OCI-LY3 (cell line): ENCODE measurements around the gene GPHN.

Source experiments
- H2AFZ ChIP-seq: fragments of 200-600, 300-600 bp; shearing (Covaris generic); 2 replicates; pipeline ENCODE4 v1.6.0; 2014; ENCODE audit warnings: antibody characterized with exemption, low read depth, low read length
- H3K27ac ChIP-seq: fragments of 200-600, 300-600 bp; sonication (generic); 2 replicates; pipeline ENCODE4 v1.5.1; 2014; ENCODE audit warnings: mild to moderate bottlenecking, low read length, moderate library complexity, mixed read lengths
- H3K27me3 ChIP-seq: fragments of 200-600, 300-600 bp; sonication (generic); 2 replicates; pipeline ENCODE4 v1.6.1; 2014; ENCODE audit warnings: low read depth, low read length, mixed read lengths
- H3K36me3 ChIP-seq: fragments of 200-600, 300-600 bp; sonication (generic); replicated peaks from 2 replicates; pipeline ENCODE3; 2014; ENCODE audit warnings: low read depth, low read length, mixed read lengths
- H3K4me1 ChIP-seq: fragments of 300-600, 200-600 bp; sonication (generic); 2 replicates; pipeline ENCODE4 v1.6.1; 2014; ENCODE audit warnings: low read length, mixed read lengths
- H3K4me2 ChIP-seq: fragments of 200-600, 300-600 bp; sonication (generic); 2 replicates; pipeline ENCODE4 v1.6.1; 2014; ENCODE audit warnings: low read length, mixed read lengths
- H3K4me3 ChIP-seq: fragments of 300-600, 200-600 bp; sonication (generic); 2 replicates; pipeline ENCODE4 v1.5.1; 2014; ENCODE audit warnings: antibody characterized with exemption, mild to moderate bottlenecking, low read length, moderate library complexity
- H3K79me2 ChIP-seq: fragments of 300-600, 200-600 bp; shearing (Covaris generic); 2 replicates; pipeline ENCODE4 v1.6.1; 2014; ENCODE audit warnings: mild to moderate bottlenecking, low read length, mixed read lengths
- H3K9ac ChIP-seq: fragments of 300-600, 200-600 bp; shearing (Covaris generic); 2 replicates; pipeline ENCODE4 v1.6.0; 2014; ENCODE audit warnings: mild to moderate bottlenecking, low read length, moderate library complexity
- H3K9me3 ChIP-seq: fragments of 200-600, 300-600 bp; shearing (Covaris generic); 2 replicates; pipeline ENCODE4 v1.6.1; 2014; ENCODE audit warnings: low read length, mixed read lengths; ENCODE audit not compliant: insufficient read depth
- H4K20me1 ChIP-seq: fragments of 200-600, 300-600 bp; sonication (generic); 2 replicates; pipeline ENCODE4 v1.6.1; 2016; ENCODE audit warnings: low read length, mixed read lengths; ENCODE audit not compliant: insufficient read depth
- EZH2phosphoT487 ChIP-seq: fragments of 200-600 bp; shearing (Covaris generic); IDR thresholded peaks from 2 replicates; pipeline ENCODE4 v1.6.1; 2018; ENCODE audit warnings: antibody characterized with exemption, mixed run types, low read depth
- TF ChIP-seq, protein P1 (sequence below): fragments of 200-600, 300-600 bp; sonication (generic); IDR thresholded peaks from 2 replicates; pipeline ENCODE4 v1.5.1; 2014; ENCODE audit warnings: antibody characterized with exemption, low read length, low read depth

Gene GPHN

DNA sequence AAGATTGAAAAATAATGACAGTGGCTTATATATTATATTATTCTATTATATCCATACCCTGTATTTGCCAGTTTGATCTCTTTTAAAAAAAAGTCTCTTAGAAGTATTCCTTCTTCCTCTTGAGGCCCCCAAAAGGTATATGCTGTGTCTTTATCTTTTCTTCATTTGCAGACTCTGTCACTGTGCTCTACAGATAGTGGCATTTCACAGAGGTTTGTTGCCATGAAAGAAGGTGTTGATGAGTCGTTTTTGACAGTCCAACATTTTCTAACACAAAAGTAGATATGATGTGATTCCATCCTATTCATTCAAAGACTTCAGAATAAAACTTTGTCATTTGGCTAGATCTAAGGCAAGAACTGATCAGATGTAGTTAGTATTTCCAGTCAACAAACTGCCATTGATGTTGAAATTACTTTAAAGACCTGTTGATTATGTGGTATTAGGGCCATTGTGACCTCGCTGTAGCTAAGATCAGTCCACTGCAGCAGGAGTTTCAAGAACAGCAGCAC is 22.0 kb upstream of the GPHN start, which contains the start of gene CCDC196:
TSS of gene CCDC196 (plus strand) at position 462 of the 512 bp plus-strand sequence. CDS start 132 bp downstream, outside the sequence.
- TF ChIP-seq, protein P1, sequence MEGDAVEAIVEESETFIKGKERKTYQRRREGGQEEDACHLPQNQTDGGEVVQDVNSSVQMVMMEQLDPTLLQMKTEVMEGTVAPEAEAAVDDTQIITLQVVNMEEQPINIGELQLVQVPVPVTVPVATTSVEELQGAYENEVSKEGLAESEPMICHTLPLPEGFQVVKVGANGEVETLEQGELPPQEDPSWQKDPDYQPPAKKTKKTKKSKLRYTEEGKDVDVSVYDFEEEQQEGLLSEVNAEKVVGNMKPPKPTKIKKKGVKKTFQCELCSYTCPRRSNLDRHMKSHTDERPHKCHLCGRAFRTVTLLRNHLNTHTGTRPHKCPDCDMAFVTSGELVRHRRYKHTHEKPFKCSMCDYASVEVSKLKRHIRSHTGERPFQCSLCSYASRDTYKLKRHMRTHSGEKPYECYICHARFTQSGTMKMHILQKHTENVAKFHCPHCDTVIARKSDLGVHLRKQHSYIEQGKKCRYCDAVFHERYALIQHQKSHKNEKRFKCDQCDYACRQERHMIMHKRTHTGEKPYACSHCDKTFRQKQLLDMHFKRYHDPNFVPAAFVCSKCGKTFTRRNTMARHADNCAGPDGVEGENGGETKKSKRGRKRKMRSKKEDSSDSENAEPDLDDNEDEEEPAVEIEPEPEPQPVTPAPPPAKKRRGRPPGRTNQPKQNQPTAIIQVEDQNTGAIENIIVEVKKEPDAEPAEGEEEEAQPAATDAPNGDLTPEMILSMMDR: no peak
- no peak for TF ChIP-seq EZH2phosphoT487

DNA sequence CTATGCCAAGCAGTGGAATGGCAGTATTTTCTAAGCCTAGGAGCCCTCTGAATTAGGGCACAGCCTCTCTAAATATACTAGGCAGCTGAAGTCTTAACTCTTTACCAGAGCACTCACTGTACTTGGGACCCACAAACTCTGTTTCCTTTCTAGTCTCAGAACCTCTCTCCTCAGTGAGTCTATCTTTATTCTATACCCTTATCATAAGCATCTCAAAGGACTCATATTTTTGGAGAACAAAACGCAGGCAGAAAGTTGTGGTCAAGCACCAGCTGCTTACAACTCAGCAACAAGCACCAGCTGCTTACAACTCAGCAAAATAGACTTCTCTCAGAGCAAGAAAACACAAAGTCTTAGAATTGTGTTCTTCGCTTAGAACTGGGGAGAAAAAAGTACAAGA is 20.8 kb upstream of the GPHN start:
- TF ChIP-seq EZH2phosphoT487: no peak
- TF ChIP-seq, protein P1: no peak
- Histone ChIP-seq H3K4me1 (no peaks in the 10 kb centered on the region), H3K27me3 (no peaks in the 10 kb centered on the region), H2AFZ (no peak overlapping the region), H4K20me1 (no peaks in the 10 kb centered on the region), H3K4me2 (no peak overlapping the region), H3K4me3 (no peak overlapping the region), H3K9ac (no peak overlapping the region), H3K27ac (no peak overlapping the region), H3K79me2 (no peaks in the 10 kb centered on the region), H3K9me3 (no peaks in the 10 kb centered on the region), H3K36me3 (no peaks in the 10 kb centered on the region)

More for the DNA sequence above, 22.0 kb upstream of the GPHN start, which contains the start of gene CCDC196:
- Histone ChIP-seq H3K27ac (no peak within 1 kb of the TSS), H3K27me3 (no peaks in the 10 kb centered on the region), H2AFZ (no peak within 1 kb of the TSS), H3K4me1 (no peaks in the 10 kb centered on the region), H3K9me3 (no peaks in the 10 kb centered on the region), H4K20me1 (no peaks in the 10 kb centered on the region), H3K79me2 (no peaks in the 10 kb centered on the region), H3K4me2 (no peak within 1 kb of the TSS), H3K36me3 (no peaks in the 10 kb centered on the region), H3K4me3 (no peak within 1 kb of the TSS), H3K9ac (no peak within 1 kb of the TSS)

DNA sequence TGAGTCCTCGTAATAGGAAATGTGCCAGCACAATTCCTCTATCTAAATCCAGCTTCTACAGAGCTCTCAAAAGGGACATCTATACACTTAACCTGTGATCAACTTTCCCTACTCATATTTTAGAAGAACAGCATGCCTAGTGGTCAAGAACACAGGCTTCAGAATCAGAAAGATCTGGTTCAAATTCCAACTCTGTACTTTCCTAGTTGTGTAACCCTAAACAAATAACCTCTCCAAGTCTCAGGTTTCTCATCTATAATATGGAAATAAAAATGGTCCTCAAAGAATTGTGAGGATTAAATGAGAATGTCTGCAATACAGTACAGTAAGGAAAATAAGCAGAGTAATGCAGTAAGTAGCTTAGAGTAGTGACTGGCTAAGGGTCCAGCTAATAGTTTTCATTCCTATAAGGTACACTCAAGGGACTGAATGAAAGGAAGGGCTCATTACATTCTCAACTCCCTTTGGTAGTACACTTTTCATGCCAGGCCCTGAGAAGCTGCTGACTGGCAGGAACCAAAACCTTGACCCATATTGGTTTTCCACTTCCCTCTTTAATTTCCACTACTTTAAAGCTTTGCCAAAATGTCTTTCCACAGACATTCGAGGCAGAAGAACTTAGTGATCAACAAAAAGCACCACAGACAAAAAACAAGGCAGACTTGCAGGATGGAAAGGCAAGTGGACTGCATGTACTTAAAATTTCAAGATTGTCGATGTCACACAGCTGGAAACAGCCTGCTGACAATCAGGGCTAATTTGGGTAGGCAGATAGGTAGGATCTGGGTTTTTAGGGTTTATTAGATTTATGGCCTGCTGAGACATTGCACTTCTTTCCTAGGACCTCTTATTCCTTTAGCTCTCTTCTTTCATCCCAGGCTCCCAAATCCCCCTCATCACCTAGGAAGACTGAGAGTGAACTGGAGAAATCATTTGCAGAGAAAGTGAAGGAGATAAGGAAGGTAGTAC is 17.5 kb upstream of the GPHN start:
- Histone ChIP-seq H3K9me3 (no peaks in the 10 kb centered on the region), H3K9ac (no peak overlapping the region), H3K4me1 (no peaks in the 10 kb centered on the region), H3K4me3 (no peak overlapping the region), H4K20me1 (no peaks in the 10 kb centered on the region), H3K27ac (no peak overlapping the region), H3K4me2 (no peak overlapping the region), H3K79me2 (no peaks in the 10 kb centered on the region), H3K27me3 (no peaks in the 10 kb centered on the region), H3K36me3 (no peaks in the 10 kb centered on the region), H2AFZ (no peak overlapping the region)
- TF ChIP-seq, protein P1: no peak
- TF ChIP-seq EZH2phosphoT487: no peak

DNA sequence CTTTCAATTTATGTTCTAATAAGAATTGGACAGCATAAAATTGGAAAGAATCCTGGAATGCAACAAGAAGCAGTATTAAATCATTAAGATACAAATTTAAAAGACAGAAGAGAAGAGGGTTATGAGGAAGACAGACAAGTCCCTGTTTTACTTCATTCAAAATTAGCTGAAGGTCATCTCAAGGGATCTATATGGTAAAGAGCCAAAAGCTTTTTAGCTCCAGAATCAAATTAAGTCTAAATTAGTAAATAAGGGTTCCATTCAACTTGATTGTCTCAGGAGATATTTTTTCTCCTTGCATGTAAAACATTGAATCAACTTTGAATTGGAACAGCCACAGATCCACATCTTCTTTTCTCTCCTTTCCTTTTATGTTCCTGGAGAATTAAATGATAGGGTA is 14.2 kb upstream of the GPHN start:
- no peak for TF ChIP-seq EZH2phosphoT487
- TF ChIP-seq, protein P1: no peak
- Histone ChIP-seq H3K4me3 (no peak overlapping the region), H3K9ac (no peak overlapping the region), H3K4me2 (no peak overlapping the region), H4K20me1 (no peaks in the 10 kb centered on the region), H3K9me3 (no peaks in the 10 kb centered on the region), H2AFZ (no peak overlapping the region), H3K27ac (no peak overlapping the region), H3K4me1 (peaks cover 4% of the 10 kb centered on the region; the same call in 1 of the 2 replicates), H3K27me3 (no peaks in the 10 kb centered on the region), H3K36me3 (no peaks in the 10 kb centered on the region), H3K79me2 (no peaks in the 10 kb centered on the region)
